GM06990 (cell line): Measurements from ENCODE around the gene GPR89A.
"Not testable (repeated sequence)": the region's sequence is repeated elsewhere in the genome, so short reads cannot be mapped to it uniquely, and the experiment has no call there.

Source experiments
- DNase-seq: peaks from one replicate; pipeline ENCODE4 v3.0.0-alpha.2; 2011; ENCODE audit not compliant: insufficient read length; ENCODE audit errors: extremely low read depth
- H3K27me3 ChIP-seq: replicated peaks from 2 replicates; pipeline ENCODE4 v1.6.0; 2011; ENCODE audit warnings: low read length; ENCODE audit not compliant: control insufficient read depth, insufficient read depth
- H3K36me3 ChIP-seq: 2 replicates; pipeline ENCODE4 v1.5.1; 2011; ENCODE audit warnings: low read length; ENCODE audit not compliant: control insufficient read depth, insufficient read depth
- H3K4me3 ChIP-seq: replicated peaks from 2 replicates; pipeline ENCODE4 v1.5.1; 2011; ENCODE audit warnings: low read depth, mild to moderate bottlenecking, control low read depth, low read length
- TF ChIP-seq, protein P1 (sequence below): IDR thresholded peaks from 2 replicates; pipeline ENCODE4 v1.5.1; 2011; ENCODE audit warnings: low read length, control low read depth, mild to moderate bottlenecking, inconsistent platforms; ENCODE audit not compliant: insufficient read depth, poor library complexity, severe bottlenecking

The GPR89A gene

GRCh38 chr1:145607833-145608733 lies at the start of gene GPR89A:
GPR89A (plus strand) TSS chr1:145607988; CDS start chr1:145608134, 146 bp downstream.
- not testable (repeated sequence) for H3K36me3 ChIP-seq, H3K27me3 ChIP-seq
- DNase-seq = peak; percentile 90
- peak within 1 kb of the TSS; percentile 76 for H3K4me3 ChIP-seq

DNA sequence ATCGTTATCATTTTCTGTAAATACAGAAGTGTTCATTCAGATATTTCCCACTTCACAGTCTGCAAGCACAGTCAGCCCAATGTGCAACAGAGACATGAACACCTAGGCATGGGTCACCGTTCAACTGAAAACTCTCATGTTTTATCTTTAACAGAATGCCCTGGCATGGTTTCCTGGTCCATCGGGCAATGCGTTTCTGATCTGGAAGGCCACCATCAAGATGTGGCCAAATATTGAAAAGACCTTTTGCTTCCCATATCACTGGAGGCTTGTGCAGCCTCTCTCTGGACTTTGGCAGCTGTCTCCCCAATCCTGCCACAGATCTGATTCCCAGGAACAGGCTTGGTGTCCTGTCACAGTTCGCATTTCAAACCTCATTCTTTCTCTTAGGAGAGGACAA lies 21.0 kb upstream of the GPR89A start:
- H3K4me3 ChIP-seq, H3K27me3 ChIP-seq, H3K36me3 ChIP-seq, DNase-seq: not testable (repeated sequence)

DNA sequence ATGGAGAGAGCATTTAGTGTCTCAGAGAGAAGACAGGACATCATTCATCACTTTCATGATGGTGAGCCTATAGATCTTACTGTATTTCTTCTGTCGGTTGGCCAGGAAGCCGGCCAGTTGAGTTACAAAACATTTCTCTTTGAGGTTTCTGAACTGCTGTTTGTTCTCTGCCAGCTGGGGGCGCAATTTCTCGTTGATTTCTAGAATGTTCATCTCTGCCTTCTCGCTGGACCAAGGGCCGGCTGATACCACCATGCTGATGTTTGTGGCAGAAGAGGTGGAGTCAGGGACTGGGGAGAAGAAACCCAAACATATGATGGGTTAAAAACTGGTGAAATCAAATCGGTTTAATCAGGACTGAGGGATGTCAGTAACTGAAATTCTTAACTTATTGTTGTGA lies 17.0 kb upstream of the GPR89A start:
- not testable (repeated sequence) for DNase-seq, H3K4me3 ChIP-seq, H3K27me3 ChIP-seq, H3K36me3 ChIP-seq

DNA sequence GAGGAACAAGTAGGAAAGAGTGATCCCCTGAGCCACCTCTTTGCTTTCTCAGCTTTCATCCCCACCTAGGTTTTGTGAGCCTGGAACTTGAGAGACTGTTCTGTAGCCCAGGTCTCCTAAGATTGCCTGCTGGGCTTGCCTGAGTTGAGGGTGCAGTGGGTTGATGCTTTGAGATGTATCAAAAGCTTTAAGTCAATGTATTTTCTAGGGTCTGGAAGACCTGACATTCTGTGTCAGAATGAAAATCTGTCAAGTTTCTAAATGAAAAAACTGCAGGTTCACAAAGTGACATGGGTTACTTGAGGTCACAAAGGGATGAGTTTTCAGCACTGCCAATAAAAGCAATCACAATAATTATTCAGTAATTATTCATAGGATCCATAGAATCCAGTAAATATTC lies 15.4 kb upstream of the GPR89A start:
- not testable (repeated sequence) for H3K27me3 ChIP-seq

DNA sequence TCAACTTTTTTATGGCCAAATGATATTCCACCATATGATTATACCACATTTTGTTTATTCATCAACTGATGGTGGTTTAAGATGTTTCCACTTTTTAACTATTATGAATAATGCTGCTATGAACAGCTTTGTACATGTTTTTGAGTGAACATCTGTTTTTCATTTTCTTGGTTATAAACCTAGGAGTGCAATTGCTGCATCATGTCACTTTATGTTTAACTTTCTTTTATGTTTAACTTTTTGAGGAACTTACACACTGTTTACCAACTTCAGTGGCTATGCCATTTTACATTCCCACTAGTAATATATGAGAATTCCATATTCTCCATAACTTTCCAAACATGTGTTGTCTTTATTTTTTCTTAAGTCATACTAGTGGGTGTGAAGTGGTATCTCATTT lies 12.4 kb upstream of the GPR89A start:
- not testable (repeated sequence) for H3K36me3 ChIP-seq, DNase-seq, H3K4me3 ChIP-seq, H3K27me3 ChIP-seq

More for the DNA sequence above, 15.4 kb upstream of the GPR89A start:
- H3K4me3 ChIP-seq, H3K36me3 ChIP-seq, DNase-seq: not testable (repeated sequence)

DNA sequence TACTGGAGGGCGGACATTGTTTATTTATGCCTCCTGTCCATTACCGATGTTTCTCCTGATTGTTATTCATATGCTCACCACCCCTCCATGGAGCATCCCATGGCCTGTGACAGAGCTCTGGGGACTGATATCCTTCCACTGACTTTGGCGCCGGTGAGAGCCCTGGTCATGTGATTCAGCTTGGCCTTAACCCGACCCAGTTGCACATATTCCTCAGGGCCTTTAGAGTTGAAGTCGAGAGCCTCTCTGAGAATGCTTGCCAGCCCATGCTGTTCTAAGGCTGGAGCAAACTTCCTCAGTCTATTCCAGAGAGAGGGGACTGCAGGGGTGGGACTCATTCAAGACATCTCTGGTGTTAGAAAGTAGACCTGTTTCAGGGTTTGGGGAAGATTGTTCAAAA lies 11.6 kb upstream of the GPR89A start:
- not testable (repeated sequence) for H3K4me3 ChIP-seq, H3K36me3 ChIP-seq, DNase-seq, H3K27me3 ChIP-seq

DNA sequence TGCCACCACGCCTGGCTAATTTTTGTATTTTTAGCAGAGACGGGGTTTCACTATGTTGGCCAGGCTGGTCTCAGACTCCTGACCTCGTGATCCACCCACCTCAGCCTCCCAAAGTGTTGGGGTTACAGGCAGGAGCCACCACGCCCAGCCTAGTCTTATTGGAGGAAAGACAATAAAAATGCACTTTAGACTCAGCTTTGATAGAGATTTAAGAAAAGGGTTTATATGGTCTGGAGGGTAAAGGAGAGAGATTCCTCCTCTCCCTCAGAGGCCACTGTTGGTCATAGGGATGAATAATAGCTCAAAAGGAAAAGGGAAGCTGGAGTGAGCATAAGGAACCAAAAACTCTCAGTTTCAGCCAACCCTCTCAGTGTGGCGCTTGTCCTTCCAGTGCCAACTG lies 8.4 kb upstream of the GPR89A start:
- not testable (repeated sequence) for H3K4me3 ChIP-seq, H3K27me3 ChIP-seq, H3K36me3 ChIP-seq
- DNase-seq = peak; percentile 3

DNA sequence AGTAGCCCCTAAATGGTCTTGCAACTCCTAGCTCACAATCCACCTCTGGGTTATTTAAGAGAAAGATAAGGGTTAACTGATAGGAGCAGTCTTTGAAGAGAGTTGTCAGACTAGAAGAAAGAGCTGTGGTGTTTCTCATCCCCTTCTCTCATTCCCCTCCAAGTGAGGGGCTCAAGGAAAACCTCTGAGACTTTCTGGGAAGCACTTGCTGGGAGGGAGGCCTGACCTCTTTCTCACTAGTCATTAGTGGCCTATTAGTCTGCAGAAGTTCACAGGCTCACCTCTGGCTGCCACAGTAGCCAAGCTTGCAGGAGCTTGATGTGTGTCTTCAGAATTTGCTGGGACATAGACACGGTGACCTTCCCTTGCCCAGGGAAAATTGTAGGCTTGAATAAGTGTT lies 6.2 kb upstream of the GPR89A start:
- Histone ChIP-seq H3K36me3 (no peaks in the 10 kb centered on the region), H3K27me3 (no peaks in the 10 kb centered on the region), H3K4me3 (no peak overlapping the region)
- TF ChIP-seq, protein P1, sequence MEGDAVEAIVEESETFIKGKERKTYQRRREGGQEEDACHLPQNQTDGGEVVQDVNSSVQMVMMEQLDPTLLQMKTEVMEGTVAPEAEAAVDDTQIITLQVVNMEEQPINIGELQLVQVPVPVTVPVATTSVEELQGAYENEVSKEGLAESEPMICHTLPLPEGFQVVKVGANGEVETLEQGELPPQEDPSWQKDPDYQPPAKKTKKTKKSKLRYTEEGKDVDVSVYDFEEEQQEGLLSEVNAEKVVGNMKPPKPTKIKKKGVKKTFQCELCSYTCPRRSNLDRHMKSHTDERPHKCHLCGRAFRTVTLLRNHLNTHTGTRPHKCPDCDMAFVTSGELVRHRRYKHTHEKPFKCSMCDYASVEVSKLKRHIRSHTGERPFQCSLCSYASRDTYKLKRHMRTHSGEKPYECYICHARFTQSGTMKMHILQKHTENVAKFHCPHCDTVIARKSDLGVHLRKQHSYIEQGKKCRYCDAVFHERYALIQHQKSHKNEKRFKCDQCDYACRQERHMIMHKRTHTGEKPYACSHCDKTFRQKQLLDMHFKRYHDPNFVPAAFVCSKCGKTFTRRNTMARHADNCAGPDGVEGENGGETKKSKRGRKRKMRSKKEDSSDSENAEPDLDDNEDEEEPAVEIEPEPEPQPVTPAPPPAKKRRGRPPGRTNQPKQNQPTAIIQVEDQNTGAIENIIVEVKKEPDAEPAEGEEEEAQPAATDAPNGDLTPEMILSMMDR = no peak
- no peak for DNase-seq

DNA sequence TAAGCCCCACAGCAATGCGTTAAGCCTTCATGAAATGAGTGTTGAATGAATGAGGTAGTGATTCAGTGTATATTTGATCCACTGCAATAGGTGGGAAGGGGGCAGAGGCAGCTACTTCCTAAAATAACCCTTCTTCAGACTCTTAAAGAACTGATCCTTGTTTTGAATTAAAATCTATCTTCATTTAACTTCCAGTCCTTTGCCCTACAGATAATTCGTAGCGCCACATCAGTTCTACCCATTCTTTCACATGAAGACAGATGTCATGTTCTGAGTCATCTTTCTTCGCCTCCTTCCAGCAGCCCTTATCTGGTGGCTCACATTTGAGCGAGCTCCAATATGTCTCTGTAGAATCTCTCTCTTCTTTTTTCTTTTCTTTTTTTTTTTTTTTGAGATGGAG lies 948 bp upstream of the GPR89A start:
- DNase-seq, H3K36me3 ChIP-seq, H3K4me3 ChIP-seq, H3K27me3 ChIP-seq: not testable (repeated sequence)

DNA sequence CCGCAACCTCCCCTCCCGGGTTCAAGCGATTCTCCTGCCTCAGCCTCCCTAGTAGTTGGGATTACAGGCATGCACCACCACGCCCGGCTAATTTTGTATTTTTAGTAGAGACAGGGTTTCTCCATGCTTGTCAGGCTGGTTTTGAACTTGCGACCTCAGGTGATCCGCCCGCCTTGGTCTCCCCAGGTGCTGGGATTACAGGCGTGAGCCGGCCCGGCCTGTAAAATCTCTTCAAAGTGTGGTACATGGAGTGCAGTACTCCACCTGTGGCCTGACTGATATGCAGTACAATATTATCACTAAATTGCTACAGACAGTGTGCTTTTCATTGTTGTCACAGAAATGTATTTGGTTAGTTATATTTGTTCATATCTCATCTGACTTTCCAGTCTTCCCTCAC lies 499 bp upstream of the GPR89A start:
- DNase-seq, H3K4me3 ChIP-seq, H3K36me3 ChIP-seq, H3K27me3 ChIP-seq: not testable (repeated sequence)

DNA sequence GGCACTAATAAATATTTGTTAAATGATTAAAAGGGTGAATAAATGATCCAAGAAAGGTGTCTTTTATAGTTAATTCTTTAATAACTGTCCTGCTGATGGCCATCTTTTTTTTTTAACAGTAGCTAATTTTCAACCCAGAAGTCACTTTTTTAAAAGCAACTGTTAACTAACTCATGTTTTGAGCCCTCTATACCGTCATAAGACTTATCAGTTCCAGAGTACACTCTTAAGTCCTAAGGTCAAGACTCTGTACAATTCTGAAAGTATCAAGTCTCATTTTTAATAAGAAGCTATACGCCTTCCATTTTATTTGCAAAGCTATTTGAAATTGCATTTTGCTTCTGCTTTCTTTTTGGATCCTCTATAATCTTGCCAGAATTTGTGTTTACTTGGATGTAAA lies 3.0 kb downstream of the GPR89A start:
- DNase-seq, H3K36me3 ChIP-seq, H3K27me3 ChIP-seq, H3K4me3 ChIP-seq: not testable (repeated sequence)

GRCh38 chr1:145620073-145620472 lies 12.3 kb downstream of the GPR89A start:
- H3K27me3 ChIP-seq, H3K36me3 ChIP-seq, DNase-seq, H3K4me3 ChIP-seq: not testable (repeated sequence)

- not testable (repeated sequence) for DNase-seq, H3K4me3 ChIP-seq, H3K27me3 ChIP-seq, H3K36me3 ChIP-seq
Measured at GRCh38 chr1:145622177-145622576, 14.4 kb downstream of the GPR89A start.

- not testable (repeated sequence) for H3K27me3 ChIP-seq, H3K4me3 ChIP-seq
Measured at GRCh38 chr1:145636237-145636636, 28.4 kb downstream of the GPR89A start.

More at GRCh38 chr1:145636237-145636636, 28.4 kb downstream of the GPR89A start:
- not testable (repeated sequence) for H3K36me3 ChIP-seq, DNase-seq
